SU-DHL-6 (cell line): ENCODE results near the gene MNS1.

ENCODE experiments used
- H2AFZ ChIP-seq: fragments of 200-600 bp; sonication (generic); 2 replicates; pipeline ENCODE4 v1.6.1; 2014; ENCODE audit warnings: low read depth, mild to moderate bottlenecking, moderate library complexity, mixed read lengths, antibody characterized with exemption, low read length; ENCODE audit not compliant: severe bottlenecking
- H3F3A ChIP-seq: fragments of 200-600 bp; shearing (Covaris generic); 2 replicates; pipeline ENCODE4 v1.6.0; 2016; ENCODE audit warnings: antibody characterized with exemption, mild to moderate bottlenecking; ENCODE audit not compliant: insufficient read depth
- H3K27ac ChIP-seq: fragments of 200-600 bp; sonication (generic); 2 replicates; pipeline ENCODE4 v1.5.1; 2016; ENCODE audit warnings: low read depth, mild to moderate bottlenecking, low read length, moderate library complexity, mixed read lengths
- H3K27me3 ChIP-seq: fragments of 200-600 bp; sonication (generic), shearing (Covaris generic); 2 replicates; pipeline ENCODE4 v1.6.0; 2014; ENCODE audit warnings: mild to moderate bottlenecking, low read length
- H3K36me3 ChIP-seq: fragments of 200-600 bp; sonication (generic); 2 replicates; pipeline ENCODE4 v1.6.1; 2014; ENCODE audit warnings: mild to moderate bottlenecking, low read length, mixed read lengths
- H3K4me2 ChIP-seq: fragments of 300-600, 200-600 bp; shearing (Covaris generic), sonication (generic); 2 replicates; pipeline ENCODE4 v1.6.0; 2014; ENCODE audit warnings: low read length, low read depth, mild to moderate bottlenecking; ENCODE audit not compliant: poor library complexity, severe bottlenecking
- H3K4me3 ChIP-seq: fragments of 200-600 bp; sonication (generic); 2 replicates; pipeline ENCODE4 v1.5.1; 2014; ENCODE audit warnings: antibody characterized with exemption, low read length, mild to moderate bottlenecking, mixed read lengths; ENCODE audit not compliant: insufficient read depth, poor library complexity, severe bottlenecking
- H3K79me2 ChIP-seq: fragments of 200-600 bp; sonication (generic); 2 replicates; pipeline ENCODE4 v1.6.1; 2014; ENCODE audit warnings: mild to moderate bottlenecking, low read length, moderate library complexity; ENCODE audit not compliant: insufficient read depth
- H3K9ac ChIP-seq: fragments of 200-600 bp; sonication (generic); 2 replicates; pipeline ENCODE4 v1.7.0; 2014; ENCODE audit warnings: mild to moderate bottlenecking, low read length
- H3K9me2 ChIP-seq: fragments of 200-600 bp; sonication (generic); replicated peaks from 2 replicates; pipeline ENCODE4 v1.6.1; 2014; ENCODE audit warnings: low read length; ENCODE audit not compliant: insufficient read depth
- H3K9me3 ChIP-seq: fragments of 200-600 bp; sonication (generic); 2 replicates; pipeline ENCODE4 v1.6.1; 2014; ENCODE audit warnings: low read length, mixed read lengths; ENCODE audit not compliant: insufficient read depth
- H4K20me1 ChIP-seq: fragments of 200-600 bp; sonication (generic); 2 replicates; pipeline ENCODE4 v1.6.1; 2014; ENCODE audit warnings: low read depth, mild to moderate bottlenecking, antibody characterized with exemption, low read length, moderate library complexity, mixed read lengths
- CTCF ChIP-seq: fragments of 200-600 bp; sonication (generic); IDR thresholded peaks from one replicate; pipeline ENCODE4 v1.5.1; 2017; ENCODE audit warnings: antibody characterized with exemption, mild to moderate bottlenecking, low read length, moderate library complexity; ENCODE audit not compliant: insufficient read depth, poor library complexity, severe bottlenecking
- EZH2phosphoT487 ChIP-seq: fragments of 200-600 bp; sonication (generic), shearing (Covaris generic); conservative IDR thresholded peaks from 2 replicates; pipeline ENCODE4 v1.6.1; 2018; ENCODE audit warnings: mild to moderate bottlenecking, antibody characterized with exemption, low read length, moderate library complexity, mixed read lengths

The MNS1 gene

GRCh38 chr15:56484287-56484686 is 19.4 kb upstream of the MNS1 start:
- TF ChIP-seq EZH2phosphoT487 (no peak), CTCF (no peak)
- Histone ChIP-seq H3K4me3 (no peak overlapping the region), H3F3A (no peaks in the 10 kb centered on the region), H3K79me2 (no peaks in the 10 kb centered on the region), H3K27me3 (no peaks in the 10 kb centered on the region), H3K9ac (no peak overlapping the region), H3K9me3 (peaks cover 7% of the 10 kb centered on the region; the same call in 1 of the 2 replicates), H4K20me1 (no peaks in the 10 kb centered on the region), H3K4me2 (no peak overlapping the region), H3K27ac (no peak overlapping the region), H3K9me2 (no peaks in the 10 kb centered on the region), H3K36me3 (no peaks in the 10 kb centered on the region), H2AFZ (no peak overlapping the region)

GRCh38 chr15:56475351-56475750 is 10.4 kb upstream of the MNS1 start:
- no peak overlapping the region for H2AFZ ChIP-seq

GRCh38 chr15:56473017-56473416 is 8.1 kb upstream of the MNS1 start:
- Histone ChIP-seq H3K9ac (no peak overlapping the region), H2AFZ (no peak overlapping the region), H3K27me3 (no peaks in the 10 kb centered on the region), H3K27ac (no peak overlapping the region), H3F3A (no peaks in the 10 kb centered on the region), H3K9me2 (no peaks in the 10 kb centered on the region), H3K9me3 (no peaks in the 10 kb centered on the region), H4K20me1 (no peaks in the 10 kb centered on the region), H3K36me3 (no peaks in the 10 kb centered on the region), H3K4me3 (no peak overlapping the region), H3K79me2 (no peaks in the 10 kb centered on the region), H3K4me2 (no peak overlapping the region)
- TF ChIP-seq EZH2phosphoT487: no peak
- no peak for TF ChIP-seq CTCF

More at GRCh38 chr15:56475351-56475750, 10.4 kb upstream of the MNS1 start:
- H3K36me3 ChIP-seq: no peaks in the 10 kb centered on the region
- H3K9ac ChIP-seq: no peak overlapping the region
- H3K4me3 ChIP-seq: no peak overlapping the region
- no peaks in the 10 kb centered on the region for H3K9me2 ChIP-seq
- H3K27ac ChIP-seq: no peak overlapping the region
- H3K4me2 ChIP-seq: no peak overlapping the region
- no peaks in the 10 kb centered on the region for H3F3A ChIP-seq
- no peaks in the 10 kb centered on the region for H3K9me3 ChIP-seq
- TF ChIP-seq EZH2phosphoT487 (no peak), CTCF (no peak)
- H4K20me1 ChIP-seq: no peaks in the 10 kb centered on the region
- no peaks in the 10 kb centered on the region for H3K79me2 ChIP-seq
- H3K27me3 ChIP-seq: no peaks in the 10 kb centered on the region
